Stimulated activated memory B cell treated with anti-CD40 and anti-IgM and Interleukin-4, amounts not matched to agents 10 μg/mL and 1 μg/mL and 100 μg/mL, for 72 hours (primary cell): ENCODE measurements around the gene FDXACB1.
A peak's percentile ranks its signal among the peaks of the same experiment; 100 is the strongest.

Experiments used
- ATAC-seq: fragments of 150-1000 bp; cut with Tn5 transposase; 2 replicates; pipeline ENCODE4 v1.10.0; 2021
- H3K27ac Mint-ChIP-seq: one replicate; pipeline ENCODE4 v1.8.0; 2022; ENCODE audit warnings: mild to moderate bottlenecking, mixed read lengths
- H3K27me3 Mint-ChIP-seq: one replicate; pipeline ENCODE4 v1.8.0; 2022; ENCODE audit warnings: mixed read lengths
- H3K36me3 Mint-ChIP-seq: one replicate; pipeline ENCODE4 v1.8.0; 2022; ENCODE audit warnings: mixed read lengths
- H3K4me1 Mint-ChIP-seq: one replicate; pipeline ENCODE4 v1.8.0; 2022; ENCODE audit warnings: mixed read lengths
- H3K4me3 Mint-ChIP-seq: one replicate; pipeline ENCODE4 v1.8.0; 2022; ENCODE audit warnings: mild to moderate bottlenecking, moderate library complexity, mixed read lengths
- H3K9me3 Mint-ChIP-seq: one replicate; pipeline ENCODE4 v1.8.0; 2022; ENCODE audit warnings: mixed read lengths

FDXACB1 gene, protein sequence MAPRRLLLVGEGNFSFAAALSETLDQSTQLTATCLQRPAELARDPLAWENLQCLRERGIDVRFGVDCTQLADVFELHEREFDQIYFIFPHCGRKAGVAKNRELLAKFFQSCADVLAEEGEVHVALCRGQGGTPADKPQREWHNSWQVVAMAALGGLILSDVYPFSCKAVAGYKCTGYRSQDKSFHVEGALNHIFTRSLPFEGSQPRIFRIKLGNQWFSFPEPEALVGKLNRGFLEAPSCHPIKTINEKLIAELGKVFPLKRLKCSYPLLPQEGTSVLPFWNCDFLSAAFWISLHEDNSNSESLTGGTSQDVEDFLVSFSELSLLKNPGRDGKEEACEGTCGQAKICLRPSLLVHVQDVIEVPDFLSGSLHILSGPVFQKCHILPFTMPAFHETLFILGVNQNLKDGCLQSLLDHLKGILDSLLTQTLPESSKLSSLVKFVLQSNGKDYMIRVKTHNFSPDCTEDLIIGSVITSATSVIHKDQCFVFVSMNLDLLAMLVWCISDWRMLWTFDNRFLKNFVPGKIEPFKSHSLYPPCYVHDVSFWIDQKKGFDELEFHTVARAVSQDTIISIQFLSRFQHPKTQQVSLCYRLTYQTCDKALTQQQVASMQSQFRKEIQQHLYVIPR

DNA sequence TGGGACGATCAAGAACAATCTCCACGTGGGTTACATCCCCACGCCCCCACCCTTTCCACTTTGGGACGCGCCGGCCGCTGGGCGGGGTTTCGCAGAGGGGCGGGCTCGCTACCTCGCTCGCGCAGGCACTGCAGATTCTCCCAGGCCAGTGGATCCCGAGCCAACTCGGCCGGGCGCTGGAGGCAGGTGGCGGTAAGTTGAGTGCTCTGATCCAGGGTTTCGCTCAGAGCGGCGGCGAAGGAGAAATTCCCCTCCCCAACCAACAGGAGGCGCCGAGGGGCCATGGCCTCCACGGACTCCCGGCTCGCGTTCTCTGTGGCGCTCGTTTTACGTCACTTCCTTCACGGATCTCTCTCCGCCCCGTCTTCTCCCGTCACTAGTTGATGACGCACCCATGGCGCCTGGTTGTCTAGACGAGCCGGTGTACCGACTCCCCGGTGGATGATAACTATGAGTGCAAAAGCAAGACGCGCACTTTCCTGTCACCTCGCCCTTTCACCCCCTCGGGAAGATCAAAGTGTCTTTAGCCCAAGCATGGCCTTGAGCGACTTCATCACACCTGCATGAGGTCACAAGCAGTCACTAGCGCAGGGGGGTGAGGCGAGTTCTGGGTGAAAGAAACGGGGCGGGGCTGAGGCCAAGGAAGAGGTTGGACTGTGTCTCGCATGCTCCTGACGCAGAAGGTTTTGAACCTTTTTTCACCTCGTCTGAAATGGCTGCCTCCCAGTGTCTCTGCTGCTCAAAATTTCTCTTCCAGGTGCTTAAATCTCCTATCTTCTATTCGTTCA, at the start of gene FDXACB1, which contains the start of gene CFAP68:
TSS of gene FDXACB1 (minus strand) at position 317 of the 788 bp plus-strand sequence. CDS start at position 284, 33 bp downstream.
TSS of gene CFAP68 (plus strand) at position 693 of the 788 bp plus-strand sequence. CDS start at position 713, 20 bp downstream.
- Mint-ChIP-seq H3K27me3 (no peaks in the 10 kb centered on the region), H3K27ac (peak within 1 kb of the TSS; percentile 97), H3K4me3 (peak within 1 kb of the TSS; percentile 97), H3K36me3 (peaks cover 6% of the 10 kb centered on the region), H3K4me1 (peaks cover 13% of the 10 kb centered on the region), H3K9me3 (no peaks in the 10 kb centered on the region)
- peak; percentile 96 for ATAC-seq

DNA sequence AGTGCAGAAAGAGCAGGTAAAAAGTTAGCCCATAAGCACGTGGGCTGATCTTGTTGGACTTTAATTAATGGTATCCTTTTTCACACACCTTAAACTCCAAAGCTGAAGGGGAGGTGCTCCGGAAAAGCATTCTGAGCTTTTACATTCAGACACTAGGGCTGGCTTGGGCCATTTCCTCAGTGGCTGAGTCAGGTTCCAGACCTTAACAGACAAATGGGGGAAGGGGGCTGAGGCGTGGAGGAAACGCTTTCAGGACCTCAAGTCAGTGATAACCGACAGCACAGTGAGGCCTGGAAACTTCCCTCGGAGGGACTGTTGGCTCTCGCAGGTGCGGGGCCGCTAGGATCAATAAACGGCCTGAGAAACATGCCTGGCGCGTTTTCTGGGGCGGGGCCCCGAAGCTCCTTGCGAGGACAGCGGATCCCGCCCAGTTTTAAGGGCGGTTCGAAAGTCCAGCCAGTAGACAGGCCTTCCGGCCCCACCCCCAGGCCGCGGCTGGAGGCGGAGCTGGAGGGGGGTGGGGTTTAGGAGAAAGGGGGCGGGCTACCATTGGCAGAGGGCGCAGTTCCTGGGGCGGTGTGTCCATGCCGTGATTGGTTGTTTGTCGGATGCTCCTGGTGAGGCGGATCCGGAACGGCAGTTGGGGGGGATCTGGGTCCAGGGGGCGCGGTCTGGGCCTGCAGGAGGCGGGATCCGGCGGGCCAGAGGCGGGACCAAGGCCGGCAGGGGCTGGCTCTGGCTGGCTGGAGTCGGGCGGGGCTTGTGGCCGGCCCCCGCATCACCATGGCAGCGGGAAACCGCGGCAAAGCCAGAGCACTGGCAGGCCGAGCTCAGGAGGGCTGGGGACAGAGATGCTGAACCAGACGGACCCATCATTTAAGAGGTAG, 47.8 kb upstream of the FDXACB1 start:
- Mint-ChIP-seq H3K27me3 (no peaks in the 10 kb centered on the region), H3K36me3 (no peaks in the 10 kb centered on the region), H3K4me3 (peak overlapping the region; percentile 84), H3K4me1 (peaks cover 17% of the 10 kb centered on the region), H3K27ac (peak overlapping the region; percentile 80), H3K9me3 (no peaks in the 10 kb centered on the region)
- ATAC-seq, result peak; percentile 98

DNA sequence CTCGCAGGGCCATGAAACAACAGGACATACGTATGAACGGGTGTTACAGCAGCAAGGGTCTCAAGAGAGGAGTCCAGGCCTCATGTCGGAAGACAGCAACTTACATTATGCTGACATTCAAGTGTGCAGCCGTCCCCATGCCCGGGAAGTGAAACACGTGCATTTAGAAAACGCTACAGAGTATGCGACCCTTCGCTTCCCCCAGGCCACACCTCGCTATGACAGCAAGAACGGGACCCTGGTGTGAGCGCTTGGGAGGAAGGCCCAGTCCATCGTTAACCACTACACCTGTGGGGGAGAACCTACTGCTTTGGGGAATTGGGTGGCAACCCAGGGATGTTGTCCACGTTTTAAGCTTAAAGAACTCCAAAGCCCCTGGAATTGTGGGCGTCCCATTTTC, 47.0 kb upstream of the FDXACB1 start:
- Mint-ChIP-seq H3K36me3 (no peaks in the 10 kb centered on the region), H3K4me1 (peaks cover 17% of the 10 kb centered on the region), H3K27me3 (no peaks in the 10 kb centered on the region), H3K4me3 (peak overlapping the region; percentile 60), H3K27ac (peak overlapping the region; percentile 80), H3K9me3 (no peaks in the 10 kb centered on the region)
- ATAC-seq, result no peak

DNA sequence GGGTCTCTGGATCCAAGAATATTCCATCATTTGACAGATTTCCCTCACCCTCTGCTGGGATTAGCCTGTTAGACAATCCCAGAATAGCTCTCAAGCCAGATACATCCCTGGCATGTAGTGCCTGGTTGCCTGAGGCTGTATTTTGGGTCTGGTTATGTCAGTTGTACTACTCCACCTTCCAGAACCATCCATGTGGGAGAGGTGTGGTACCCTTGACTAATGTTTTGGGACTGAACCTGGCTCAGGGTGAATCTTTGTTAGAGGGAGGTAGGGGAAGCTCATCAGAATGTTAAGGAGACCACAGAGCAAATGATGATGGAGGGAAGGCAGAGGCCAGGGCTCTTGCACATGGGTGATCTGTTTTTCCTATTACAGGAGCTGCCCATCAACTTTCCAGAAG, 45.0 kb upstream of the FDXACB1 start:
- peaks cover 17% of the 10 kb centered on the region for H3K4me1 Mint-ChIP-seq
- H3K27ac Mint-ChIP-seq, result no peak overlapping the region
- no peaks in the 10 kb centered on the region for H3K36me3 Mint-ChIP-seq
- H3K27me3 Mint-ChIP-seq, result peaks cover 9% of the 10 kb centered on the region
- H3K4me3 Mint-ChIP-seq, result no peak overlapping the region
- H3K9me3 Mint-ChIP-seq, result no peaks in the 10 kb centered on the region
- no peak for ATAC-seq

DNA sequence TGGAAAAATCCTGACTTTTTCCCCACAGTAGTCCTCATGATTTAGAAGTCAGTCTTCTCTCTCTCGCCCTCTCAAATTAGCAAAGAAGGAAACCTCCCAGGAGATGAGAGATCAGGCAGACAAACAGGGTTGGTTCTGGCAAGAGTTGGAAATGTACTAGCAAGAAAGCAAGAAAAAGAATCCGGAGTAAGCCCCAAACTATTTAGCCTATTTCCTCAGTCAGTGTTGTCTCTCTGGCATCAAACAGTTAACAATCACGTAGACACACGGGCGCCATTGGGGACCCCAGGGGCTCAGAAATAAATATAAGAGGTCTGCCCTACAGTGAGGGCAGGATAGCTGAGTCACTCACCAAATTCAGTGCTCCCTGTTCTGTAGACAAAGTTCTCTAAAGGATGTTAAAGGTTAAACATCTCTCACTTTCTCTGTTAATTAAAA, 44.4 kb upstream of the FDXACB1 start:
- Mint-ChIP-seq H3K36me3 (no peaks in the 10 kb centered on the region), H3K27ac (no peak overlapping the region)

DNA sequence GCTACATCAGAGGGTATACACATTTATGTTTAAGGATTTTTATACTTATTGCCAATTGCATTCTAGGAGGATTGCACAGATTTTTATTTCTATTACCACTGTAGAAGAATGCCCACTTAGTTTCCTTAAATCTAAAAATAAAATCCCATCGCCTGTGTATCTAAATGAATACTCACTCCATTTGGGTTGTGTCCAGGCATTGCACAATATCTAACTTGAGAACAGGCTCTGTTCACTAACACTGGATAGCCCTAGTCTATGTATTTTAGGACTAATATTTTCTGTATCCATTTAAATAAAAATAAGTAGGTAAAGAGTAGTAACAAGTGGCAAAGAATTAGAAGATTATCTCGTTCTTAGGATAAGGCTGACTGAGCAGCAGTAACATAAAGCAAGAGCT, 43.8 kb upstream of the FDXACB1 start:
- Mint-ChIP-seq H3K4me3 (no peak overlapping the region), H3K4me1 (peaks cover 17% of the 10 kb centered on the region), H3K27ac (no peak overlapping the region), H3K36me3 (no peaks in the 10 kb centered on the region), H3K27me3 (peaks cover 19% of the 10 kb centered on the region), H3K9me3 (no peaks in the 10 kb centered on the region)
- ATAC-seq, result no peak

More for the DNA sequence above, 44.4 kb upstream of the FDXACB1 start:
- H3K9me3 Mint-ChIP-seq, result no peaks in the 10 kb centered on the region
- ATAC-seq, result no peak
- H3K4me1 Mint-ChIP-seq, result peaks cover 17% of the 10 kb centered on the region
- H3K4me3 Mint-ChIP-seq, result no peak overlapping the region
- peaks cover 15% of the 10 kb centered on the region for H3K27me3 Mint-ChIP-seq

DNA sequence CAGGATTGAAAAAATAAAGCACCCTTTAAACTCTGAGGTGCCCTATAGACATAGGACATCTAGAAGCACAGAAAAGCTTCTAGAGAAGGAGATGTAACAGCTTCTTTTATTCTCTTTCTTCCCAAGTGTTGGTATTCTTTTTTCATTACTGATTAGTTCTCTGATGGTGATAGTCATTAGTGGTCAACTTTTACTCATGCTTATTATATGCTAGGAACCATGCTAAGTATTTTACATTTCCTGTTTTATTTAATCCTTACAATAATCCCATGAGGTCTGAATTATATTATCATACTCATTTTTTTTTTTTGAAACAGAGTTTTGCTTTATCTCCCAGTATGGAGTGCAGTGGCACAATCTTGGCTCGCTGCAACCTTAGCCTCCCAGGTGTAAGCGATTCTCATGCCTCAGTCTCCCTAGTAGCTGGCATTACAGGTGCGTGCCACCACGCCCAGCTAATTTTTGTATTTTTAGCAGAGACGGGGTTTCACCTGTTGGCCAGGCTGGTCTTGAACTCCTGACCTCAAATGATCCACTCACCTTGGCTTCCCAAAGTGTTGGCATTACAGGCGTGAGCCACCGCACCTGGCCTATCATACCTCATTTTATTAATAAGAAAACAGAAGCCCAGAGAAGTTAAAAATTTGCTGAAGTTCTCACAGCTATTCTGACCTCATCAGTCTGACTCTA, 42.7 kb upstream of the FDXACB1 start:
- Mint-ChIP-seq H3K27me3 (peaks cover 24% of the 10 kb centered on the region), H3K4me1 (peaks cover 11% of the 10 kb centered on the region), H3K4me3 (no peak overlapping the region), H3K27ac (no peak overlapping the region), H3K36me3 (no peaks in the 10 kb centered on the region), H3K9me3 (no peaks in the 10 kb centered on the region)
- no peak for ATAC-seq

DNA sequence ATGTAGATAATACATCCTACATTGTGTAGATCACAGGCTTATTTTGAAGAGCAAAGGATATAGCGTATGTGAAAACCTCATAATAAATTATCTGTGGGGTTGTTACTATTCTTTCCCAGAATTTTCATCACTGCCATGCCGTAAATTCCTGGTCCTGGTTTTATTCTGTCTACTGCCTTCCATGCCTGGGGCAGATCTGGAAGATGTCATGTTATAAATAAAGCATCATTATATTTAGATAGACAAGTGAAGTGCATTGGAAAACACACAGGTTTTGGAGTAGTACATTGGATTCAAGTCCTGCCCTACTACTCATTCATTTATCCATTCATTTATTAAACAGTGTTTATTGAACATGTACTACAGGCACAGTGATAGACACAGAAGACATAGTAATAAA, 41.9 kb upstream of the FDXACB1 start:
- ATAC-seq, result no peak
- Mint-ChIP-seq H3K36me3 (no peaks in the 10 kb centered on the region), H3K27ac (no peak overlapping the region), H3K27me3 (peaks cover 32% of the 10 kb centered on the region), H3K4me1 (peaks cover 3% of the 10 kb centered on the region), H3K9me3 (no peaks in the 10 kb centered on the region), H3K4me3 (no peak overlapping the region)

DNA sequence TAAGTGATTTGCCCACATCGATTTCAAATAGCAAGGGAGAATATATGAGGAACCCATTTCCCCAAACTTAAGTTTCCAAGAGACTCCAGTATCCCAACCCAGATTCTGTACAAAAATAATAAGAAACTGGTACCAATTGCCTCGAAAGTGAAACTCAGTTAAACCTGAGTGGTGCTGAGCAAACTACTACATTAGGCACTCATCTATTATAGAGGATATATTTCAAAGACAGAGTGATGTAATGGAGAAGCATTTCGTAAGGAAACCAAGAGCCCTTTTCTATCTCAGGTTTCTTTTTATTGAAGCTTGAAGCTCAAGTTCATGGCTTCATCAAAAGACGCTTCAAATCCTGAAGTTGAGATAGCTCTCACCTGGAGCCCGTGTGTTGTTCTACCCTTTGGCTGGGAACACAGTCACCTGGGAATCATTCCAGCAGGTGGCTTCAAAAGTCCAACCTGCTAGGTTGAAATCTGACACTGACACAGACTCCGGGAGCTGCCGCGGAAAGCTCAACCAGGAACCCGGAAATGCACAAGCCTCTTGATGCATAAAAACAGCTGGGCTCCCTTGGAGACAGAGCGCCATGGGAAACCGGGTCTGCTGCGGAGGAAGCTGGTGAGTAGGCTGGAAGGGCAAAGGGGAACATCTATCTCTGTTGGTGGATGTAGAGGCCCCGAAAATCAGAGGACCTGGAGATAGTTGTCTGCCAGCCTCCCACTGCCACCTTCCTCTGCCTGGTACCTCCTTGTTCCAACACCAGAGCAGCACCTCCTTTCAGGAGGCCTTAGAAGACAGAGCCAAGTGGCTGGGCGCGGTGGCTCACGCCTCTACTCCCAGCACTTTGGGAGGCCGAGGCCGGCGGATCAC, 39.7 kb upstream of the FDXACB1 start, which contains the start of gene C11orf52:
TSS of gene C11orf52 (plus strand) at position 524 of the 867 bp plus-strand sequence. CDS start at position 584, 60 bp downstream.
- Mint-ChIP-seq H3K27ac (no peak within 1 kb of the TSS), H3K27me3 (peaks cover 48% of the 10 kb centered on the region), H3K4me1 (no peaks in the 10 kb centered on the region), H3K4me3 (no peak within 1 kb of the TSS), H3K36me3 (no peaks in the 10 kb centered on the region), H3K9me3 (no peaks in the 10 kb centered on the region)
- ATAC-seq, result no peak

DNA sequence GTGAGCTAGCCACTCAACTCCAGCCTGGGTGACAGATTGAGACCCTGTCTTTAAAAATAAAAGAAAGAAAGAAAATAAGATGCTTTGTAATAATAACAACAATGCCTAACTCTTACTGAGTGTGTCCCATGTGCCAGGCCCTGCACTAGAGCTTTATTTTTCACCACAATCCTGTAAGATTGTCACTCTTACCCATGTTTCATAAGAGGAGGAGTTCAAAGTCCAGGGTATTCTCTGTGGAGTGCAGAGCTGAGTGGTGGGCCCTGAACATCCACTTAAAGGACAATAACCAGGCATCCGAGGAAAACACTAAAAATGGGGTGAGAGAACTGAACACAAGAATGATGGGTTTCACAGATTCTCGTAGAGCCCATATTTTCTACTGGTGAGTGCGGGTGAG, 38.8 kb upstream of the FDXACB1 start:
- no peak overlapping the region for H3K27ac Mint-ChIP-seq
- no peak for ATAC-seq
- H3K36me3 Mint-ChIP-seq, result no peaks in the 10 kb centered on the region
- H3K27me3 Mint-ChIP-seq, result peaks cover 56% of the 10 kb centered on the region
- H3K4me3 Mint-ChIP-seq, result no peak overlapping the region
- no peaks in the 10 kb centered on the region for H3K4me1 Mint-ChIP-seq
- no peaks in the 10 kb centered on the region for H3K9me3 Mint-ChIP-seq

DNA sequence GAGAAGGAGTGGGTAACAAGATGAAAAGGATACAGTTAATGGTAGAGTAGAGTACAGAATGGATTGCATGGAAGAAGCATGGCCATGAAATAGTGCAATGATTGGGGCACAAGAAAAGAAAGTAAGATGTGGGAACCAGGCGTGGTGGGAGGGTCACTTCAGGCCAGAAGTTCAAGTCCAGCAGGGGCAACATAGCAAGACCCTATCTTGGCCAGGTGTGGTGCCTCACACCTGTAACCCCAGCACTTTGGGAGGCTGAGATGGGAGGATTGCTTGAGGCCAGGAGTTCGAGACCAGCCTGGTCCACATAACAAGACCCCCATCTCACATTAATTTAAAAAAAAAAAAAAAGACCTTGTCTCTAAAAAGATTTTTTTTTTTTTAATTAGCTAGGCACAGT, 38.3 kb upstream of the FDXACB1 start:
- H3K4me1 Mint-ChIP-seq, result no peaks in the 10 kb centered on the region
- no peaks in the 10 kb centered on the region for H3K9me3 Mint-ChIP-seq
- no peak overlapping the region for H3K4me3 Mint-ChIP-seq
- ATAC-seq, result no peak
- no peaks in the 10 kb centered on the region for H3K36me3 Mint-ChIP-seq
- peaks cover 60% of the 10 kb centered on the region for H3K27me3 Mint-ChIP-seq
- H3K27ac Mint-ChIP-seq, result no peak overlapping the region

DNA sequence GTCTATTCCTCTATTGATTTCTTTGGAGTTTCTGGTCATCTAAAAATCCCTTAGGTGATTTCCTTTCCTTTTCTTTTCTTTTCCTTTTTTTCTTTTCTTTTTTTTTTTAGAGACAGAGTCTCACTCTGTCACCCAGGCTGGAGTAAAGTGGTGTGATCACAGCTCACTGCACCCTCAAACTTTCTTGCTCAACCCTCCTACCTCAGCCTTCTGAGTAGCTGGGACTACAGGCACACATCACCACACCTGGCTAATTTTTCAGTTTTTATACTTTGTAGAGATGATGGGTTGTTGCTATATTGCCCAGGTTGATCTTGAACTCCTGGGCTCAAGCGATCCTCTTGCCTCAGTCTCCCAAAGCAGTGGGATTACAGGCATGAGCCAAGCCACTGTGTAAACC, 37.8 kb upstream of the FDXACB1 start:
- no peaks in the 10 kb centered on the region for H3K9me3 Mint-ChIP-seq
- H3K27me3 Mint-ChIP-seq, result peaks cover 66% of the 10 kb centered on the region
- H3K4me3 Mint-ChIP-seq, result no peak overlapping the region
- H3K36me3 Mint-ChIP-seq, result no peaks in the 10 kb centered on the region
- H3K4me1 Mint-ChIP-seq, result no peaks in the 10 kb centered on the region
- ATAC-seq, result no peak
- no peak overlapping the region for H3K27ac Mint-ChIP-seq

DNA sequence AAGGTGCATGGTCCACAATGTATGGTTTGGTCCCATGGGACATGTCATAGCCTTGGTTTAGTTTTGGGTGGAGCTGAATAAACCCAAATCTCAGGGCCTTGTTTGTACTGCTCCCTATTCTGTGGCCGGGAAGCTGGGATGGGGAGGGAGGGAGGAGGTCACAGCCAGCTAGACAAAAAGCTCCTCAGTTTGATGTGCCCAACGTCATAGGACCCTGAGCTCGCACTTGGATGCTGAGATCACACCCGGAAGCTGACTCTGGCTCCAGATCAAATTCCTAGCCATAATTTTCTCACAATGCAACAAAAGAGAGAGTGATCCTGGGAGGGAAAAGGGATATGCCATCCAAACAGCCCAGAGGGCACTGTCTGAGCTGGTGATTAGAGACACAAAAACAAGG, 35.0 kb upstream of the FDXACB1 start:
- Mint-ChIP-seq H3K4me1 (no peaks in the 10 kb centered on the region), H3K27ac (no peak overlapping the region), H3K9me3 (no peaks in the 10 kb centered on the region), H3K4me3 (no peak overlapping the region), H3K36me3 (no peaks in the 10 kb centered on the region), H3K27me3 (peaks cover 75% of the 10 kb centered on the region)
- ATAC-seq, result no peak
